GM23338 (cell line): Measurements from ENCODE around the gene SMIM35. TPM values are rescaled to one million over a fixed set of nuclear protein-coding genes. Genes with fewer than 3 reads are reported as not detected.

ENCODE experiments used
- ATAC-seq: fragments of 200-7000 bp; cut with Tn5 transposase; 3 replicates; pipeline ENCODE4 v1.9.1; 2020
- DNase-seq: peaks from one replicate; pipeline ENCODE4 v3.0.0-alpha.2; 2015; ENCODE audit warnings: low spot score
- H2AFZ ChIP-seq: fragments of 200-600 bp; sonication (generic); 2 replicates; pipeline ENCODE4 v1.8.0; 2016; ENCODE audit warnings: antibody characterized with exemption, mild to moderate bottlenecking, moderate library complexity
- H3F3A ChIP-seq: fragments of 200-600 bp; sonication (generic); replicated peaks from 2 replicates; pipeline ENCODE4 v1.8.0; 2017; ENCODE audit warnings: antibody characterized with exemption, mixed run types, low read depth
- H3K27ac ChIP-seq: fragments of 200-600 bp; sonication (generic); 2 replicates; pipeline ENCODE4 v1.6.1; 2016; ENCODE audit warnings: low read depth
- H3K27me3 ChIP-seq: fragments of 200-600 bp; sonication (generic); 2 replicates; pipeline ENCODE4 v1.8.0; 2016; ENCODE audit warnings: mild to moderate bottlenecking, mixed run types, moderate library complexity; ENCODE audit not compliant: insufficient read depth
- H3K36me3 ChIP-seq: fragments of 200-600 bp; sonication (generic); 2 replicates; pipeline ENCODE4 v1.8.0; 2016; ENCODE audit warnings: mild to moderate bottlenecking; ENCODE audit not compliant: insufficient read depth
- H3K4me1 ChIP-seq: fragments of 200-600 bp; sonication (generic); 2 replicates; pipeline ENCODE4 v1.8.0; 2016; ENCODE audit warnings: mild to moderate bottlenecking, moderate library complexity; ENCODE audit not compliant: insufficient read depth
- H3K4me2 ChIP-seq: fragments of 200-600 bp; sonication (generic); 2 replicates; pipeline ENCODE4 v1.7.1; 2017; ENCODE audit warnings: mixed run types
- H3K4me3 ChIP-seq: fragments of 200-600 bp; sonication (generic); 2 replicates; pipeline ENCODE4 v1.6.1; 2016; ENCODE audit warnings: mixed run types
- H3K79me2 ChIP-seq: fragments of 200-600 bp; sonication (generic); replicated peaks from 2 replicates; pipeline ENCODE4 v1.8.0; 2017; ENCODE audit warnings: mild to moderate bottlenecking; ENCODE audit not compliant: insufficient read depth
- H3K9me2 ChIP-seq: fragments of 200-600 bp; sonication (generic); 2 replicates; pipeline ENCODE4 v1.8.0; 2017; ENCODE audit not compliant: insufficient read depth
- H4K20me1 ChIP-seq: fragments of 200-600 bp; sonication (generic); replicated peaks from 2 replicates; pipeline ENCODE4 v1.8.0; 2017; ENCODE audit warnings: mild to moderate bottlenecking; ENCODE audit not compliant: insufficient read depth
- H3K27ac Mint-ChIP-seq: 2 replicates; pipeline ENCODE4 v1.8.0; 2020; ENCODE audit warnings: inconsistent platforms, mild to moderate bottlenecking, moderate library complexity, mixed read lengths
- H3K27me3 Mint-ChIP-seq: 3 replicates; pipeline ENCODE4 v1.8.0; 2022; ENCODE audit warnings: low read depth, mild to moderate bottlenecking, moderate library complexity, mixed read lengths, inconsistent platforms; ENCODE audit not compliant: insufficient read depth, poor library complexity
- H3K36me3 Mint-ChIP-seq: 3 replicates; pipeline ENCODE4 v1.8.0; 2021; ENCODE audit warnings: low read depth, mild to moderate bottlenecking, inconsistent platforms, moderate library complexity, mixed read lengths
- H3K4me1 Mint-ChIP-seq: 3 replicates; pipeline ENCODE4 v1.8.0; 2020; ENCODE audit warnings: mild to moderate bottlenecking, inconsistent platforms, mixed read lengths
- H3K4me3 Mint-ChIP-seq: 3 replicates; pipeline ENCODE4 v1.8.0; 2021; ENCODE audit warnings: moderate library complexity, mild to moderate bottlenecking, inconsistent platforms, mixed read lengths
- H3K9me3 Mint-ChIP-seq: 3 replicates; pipeline ENCODE4 v1.8.0; 2020; ENCODE audit warnings: moderate library complexity, mild to moderate bottlenecking, inconsistent platforms, mixed read lengths
- CREB1 ChIP-seq: fragments of 250-450 bp; sonication (Bioruptor Pico); IDR thresholded peaks from 2 replicates; pipeline ENCODE4 v1.5.0; 2020; ENCODE audit warnings: low read depth, mild to moderate bottlenecking, moderate library complexity
- EZH2 ChIP-seq: fragments of 200-600 bp; sonication (generic); IDR thresholded peaks from one replicate; pipeline ENCODE4 v1.8.0; 2017; ENCODE audit warnings: antibody characterized with exemption, mild to moderate bottlenecking, low read depth; ENCODE audit not compliant: unreplicated experiment
- EZH2phosphoT487 ChIP-seq: fragments of 200-600 bp; sonication (generic); IDR thresholded peaks from one replicate; pipeline ENCODE4 v1.8.1; 2018; ENCODE audit warnings: antibody characterized with exemption; ENCODE audit not compliant: unreplicated experiment
- JUNB ChIP-seq: IDR thresholded peaks from one replicate; pipeline ENCODE4 v1.6.1; 2016; ENCODE audit warnings: antibody characterized with exemption; ENCODE audit not compliant: unreplicated experiment
- NANOG ChIP-seq: IDR thresholded peaks from 2 replicates; pipeline ENCODE4 v1.6.1; 2016; ENCODE audit warnings: antibody characterized with exemption, borderline replicate concordance
- POLR2AphosphoS5 ChIP-seq: IDR thresholded peaks from 2 replicates; pipeline ENCODE4 v1.6.1; 2016; ENCODE audit warnings: antibody characterized with exemption, low read depth
- STAT1 ChIP-seq: IDR thresholded peaks from one replicate; pipeline ENCODE4 v1.6.1; 2016; ENCODE audit warnings: antibody characterized with exemption; ENCODE audit not compliant: unreplicated experiment
- ZNF114 ChIP-seq: fragments of 250-450 bp; sonication (Bioruptor Pico); IDR thresholded peaks from 2 replicates; pipeline ENCODE4 v1.5.0; 2020; ENCODE audit warnings: mild to moderate bottlenecking, moderate library complexity
- ZNF331 ChIP-seq: fragments of 250-450 bp; sonication (Bioruptor Pico); IDR thresholded peaks from 2 replicates; pipeline ENCODE4 v1.5.0; 2020; ENCODE audit warnings: low read depth, mild to moderate bottlenecking, moderate library complexity
- polyA plus RNA-seq: library from polyadenylated mRNA; unstranded; fragments of >200 nt; fragmentation: Nextera tagmentation; extraction: Ambion mirVana; gene quantifications from 2 replicates; pipeline ENCODE4 v1.2.1, GENCODE V29; 2016
- total RNA-seq: library from RNA; depleted of rRNA; stranded (reverse); fragments of >200 nt; shearing (Covaris generic); gene quantifications from 2 replicates; pipeline ENCODE4 v1.2.3, GENCODE V29; 2014
- TF ChIP-seq, protein P1 (sequence below): fragments of 250-450 bp; sonication (Bioruptor Pico); IDR thresholded peaks from 2 replicates; pipeline ENCODE4 v1.5.0; 2020; ENCODE audit warnings: mild to moderate bottlenecking, moderate library complexity
- TF ChIP-seq, protein P2 (sequence below): IDR thresholded peaks from 2 replicates; pipeline ENCODE4 v1.6.1; 2016; ENCODE audit warnings: antibody characterized with exemption
- TF ChIP-seq, protein P3 (sequence below): IDR thresholded peaks from one replicate; pipeline ENCODE4 v1.6.1; 2018; ENCODE audit warnings: antibody characterized with exemption; ENCODE audit not compliant: unreplicated experiment
- TF ChIP-seq, protein P4 (sequence below), 2 experiments: fragments of 200-600 bp in 1 of 2; sonication (generic) in 1 of 2; conservative IDR thresholded peaks; 2 replicates each; pipeline versions ENCODE4 v1.5.1 to v1.6.1; 2016 to 2017; ENCODE audit warnings: antibody characterized with exemption in 2 of 2, low read depth in 2 of 2, mild to moderate bottlenecking in 2 of 2, moderate library complexity in 1 of 2

The SMIM35 gene
- total and polyA plus RNA-seq, 2 experiments from 2014 or later = not detected

DNA sequence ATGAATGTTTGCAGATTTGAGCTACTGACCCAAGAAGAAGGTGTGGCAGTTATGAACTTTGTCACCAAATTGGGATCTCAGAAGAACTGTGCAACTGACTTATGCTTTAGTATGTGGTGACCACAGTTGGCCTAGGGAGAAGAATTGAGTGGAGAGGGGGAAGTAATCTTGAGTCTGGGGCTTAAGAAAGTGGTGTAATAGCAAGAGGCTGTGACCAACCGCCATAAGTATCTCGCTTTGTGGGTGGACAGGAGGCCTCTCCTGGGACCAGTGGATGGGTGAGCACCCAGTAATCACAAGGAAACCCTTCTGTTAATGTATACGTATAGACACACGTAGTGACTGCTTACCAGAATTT lies 113.3 kb downstream of the SMIM35 start:
- Histone ChIP-seq H3K27ac (no peak overlapping the region), H3K4me1 (no peaks in the 10 kb centered on the region), H3K9me2 (no peaks in the 10 kb centered on the region), H3K36me3 (no peaks in the 10 kb centered on the region), H4K20me1 (no peaks in the 10 kb centered on the region), H3K79me2 (no peaks in the 10 kb centered on the region), H3K4me3 (no peak overlapping the region), H2AFZ (no peak overlapping the region), H3K27me3 (no peaks in the 10 kb centered on the region), H3K4me2 (no peak overlapping the region), H3F3A (no peaks in the 10 kb centered on the region)
- Mint-ChIP-seq H3K4me1 (no peaks in the 10 kb centered on the region), H3K9me3 (no peaks in the 10 kb centered on the region), H3K27me3 (peaks cover 13% of the 10 kb centered on the region), H3K36me3 (no peaks in the 10 kb centered on the region), H3K27ac (no peak overlapping the region), H3K4me3 (no peak overlapping the region)
- TF ChIP-seq, protein P1, sequence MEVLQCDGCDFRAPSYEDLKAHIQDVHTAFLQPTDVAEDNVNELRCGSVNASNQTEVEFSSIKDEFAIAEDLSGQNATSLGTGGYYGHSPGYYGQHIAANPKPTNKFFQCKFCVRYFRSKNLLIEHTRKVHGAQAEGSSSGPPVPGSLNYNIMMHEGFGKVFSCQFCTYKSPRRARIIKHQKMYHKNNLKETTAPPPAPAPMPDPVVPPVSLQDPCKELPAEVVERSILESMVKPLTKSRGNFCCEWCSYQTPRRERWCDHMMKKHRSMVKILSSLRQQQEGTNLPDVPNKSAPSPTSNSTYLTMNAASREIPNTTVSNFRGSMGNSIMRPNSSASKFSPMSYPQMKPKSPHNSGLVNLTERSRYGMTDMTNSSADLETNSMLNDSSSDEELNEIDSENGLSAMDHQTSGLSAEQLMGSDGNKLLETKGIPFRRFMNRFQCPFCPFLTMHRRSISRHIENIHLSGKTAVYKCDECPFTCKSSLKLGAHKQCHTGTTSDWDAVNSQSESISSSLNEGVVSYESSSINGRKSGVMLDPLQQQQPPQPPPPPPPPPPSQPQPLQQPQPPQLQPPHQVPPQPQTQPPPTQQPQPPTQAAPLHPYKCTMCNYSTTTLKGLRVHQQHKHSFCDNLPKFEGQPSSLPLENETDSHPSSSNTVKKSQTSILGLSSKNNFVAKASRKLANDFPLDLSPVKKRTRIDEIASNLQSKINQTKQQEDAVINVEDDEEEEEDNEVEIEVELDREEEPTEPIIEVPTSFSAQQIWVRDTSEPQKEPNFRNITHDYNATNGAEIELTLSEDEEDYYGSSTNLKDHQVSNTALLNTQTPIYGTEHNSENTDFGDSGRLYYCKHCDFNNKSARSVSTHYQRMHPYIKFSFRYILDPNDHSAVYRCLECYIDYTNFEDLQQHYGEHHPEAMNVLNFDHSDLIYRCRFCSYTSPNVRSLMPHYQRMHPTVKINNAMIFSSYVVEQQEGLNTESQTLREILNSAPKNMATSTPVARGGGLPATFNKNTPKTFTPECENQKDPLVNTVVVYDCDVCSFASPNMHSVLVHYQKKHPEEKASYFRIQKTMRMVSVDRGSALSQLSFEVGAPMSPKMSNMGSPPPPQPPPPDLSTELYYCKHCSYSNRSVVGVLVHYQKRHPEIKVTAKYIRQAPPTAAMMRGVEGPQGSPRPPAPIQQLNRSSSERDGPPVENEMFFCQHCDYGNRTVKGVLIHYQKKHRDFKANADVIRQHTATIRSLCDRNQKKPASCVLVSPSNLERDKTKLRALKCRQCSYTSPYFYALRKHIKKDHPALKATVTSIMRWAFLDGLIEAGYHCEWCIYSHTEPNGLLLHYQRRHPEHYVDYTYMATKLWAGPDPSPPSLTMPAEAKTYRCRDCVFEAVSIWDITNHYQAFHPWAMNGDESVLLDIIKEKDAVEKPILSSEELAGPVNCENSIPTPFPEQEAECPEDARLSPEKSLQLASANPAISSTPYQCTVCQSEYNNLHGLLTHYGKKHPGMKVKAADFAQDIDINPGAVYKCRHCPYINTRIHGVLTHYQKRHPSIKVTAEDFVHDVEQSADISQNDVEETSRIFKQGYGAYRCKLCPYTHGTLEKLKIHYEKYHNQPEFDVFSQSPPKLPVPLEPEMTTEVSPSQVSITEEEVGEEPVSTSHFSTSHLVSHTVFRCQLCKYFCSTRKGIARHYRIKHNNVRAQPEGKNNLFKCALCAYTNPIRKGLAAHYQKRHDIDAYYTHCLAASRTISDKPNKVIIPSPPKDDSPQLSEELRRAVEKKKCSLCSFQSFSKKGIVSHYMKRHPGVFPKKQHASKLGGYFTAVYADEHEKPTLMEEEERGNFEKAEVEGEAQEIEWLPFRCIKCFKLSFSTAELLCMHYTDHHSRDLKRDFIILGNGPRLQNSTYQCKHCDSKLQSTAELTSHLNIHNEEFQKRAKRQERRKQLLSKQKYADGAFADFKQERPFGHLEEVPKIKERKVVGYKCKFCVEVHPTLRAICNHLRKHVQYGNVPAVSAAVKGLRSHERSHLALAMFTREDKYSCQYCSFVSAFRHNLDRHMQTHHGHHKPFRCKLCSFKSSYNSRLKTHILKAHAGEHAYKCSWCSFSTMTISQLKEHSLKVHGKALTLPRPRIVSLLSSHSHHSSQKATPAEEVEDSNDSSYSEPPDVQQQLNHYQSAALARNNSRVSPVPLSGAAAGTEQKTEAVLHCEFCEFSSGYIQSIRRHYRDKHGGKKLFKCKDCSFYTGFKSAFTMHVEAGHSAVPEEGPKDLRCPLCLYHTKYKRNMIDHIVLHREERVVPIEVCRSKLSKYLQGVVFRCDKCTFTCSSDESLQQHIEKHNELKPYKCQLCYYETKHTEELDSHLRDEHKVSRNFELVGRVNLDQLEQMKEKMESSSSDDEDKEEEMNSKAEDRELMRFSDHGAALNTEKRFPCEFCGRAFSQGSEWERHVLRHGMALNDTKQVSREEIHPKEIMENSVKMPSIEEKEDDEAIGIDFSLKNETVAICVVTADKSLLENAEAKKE (CRISPR knock-in tag) = no peak
- no peak for TF ChIP-seq JUNB
- TF ChIP-seq EZH2 = no peak
- TF ChIP-seq STAT1 = no peak
- TF ChIP-seq ZNF331 (CRISPR knock-in tag) = no peak
- TF ChIP-seq CREB1 (CRISPR knock-in tag) = no peak
- no peak for TF ChIP-seq EZH2phosphoT487
- TF ChIP-seq, protein P2, sequence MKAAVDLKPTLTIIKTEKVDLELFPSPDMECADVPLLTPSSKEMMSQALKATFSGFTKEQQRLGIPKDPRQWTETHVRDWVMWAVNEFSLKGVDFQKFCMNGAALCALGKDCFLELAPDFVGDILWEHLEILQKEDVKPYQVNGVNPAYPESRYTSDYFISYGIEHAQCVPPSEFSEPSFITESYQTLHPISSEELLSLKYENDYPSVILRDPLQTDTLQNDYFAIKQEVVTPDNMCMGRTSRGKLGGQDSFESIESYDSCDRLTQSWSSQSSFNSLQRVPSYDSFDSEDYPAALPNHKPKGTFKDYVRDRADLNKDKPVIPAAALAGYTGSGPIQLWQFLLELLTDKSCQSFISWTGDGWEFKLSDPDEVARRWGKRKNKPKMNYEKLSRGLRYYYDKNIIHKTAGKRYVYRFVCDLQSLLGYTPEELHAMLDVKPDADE = no peak
- TF ChIP-seq, protein P3, sequence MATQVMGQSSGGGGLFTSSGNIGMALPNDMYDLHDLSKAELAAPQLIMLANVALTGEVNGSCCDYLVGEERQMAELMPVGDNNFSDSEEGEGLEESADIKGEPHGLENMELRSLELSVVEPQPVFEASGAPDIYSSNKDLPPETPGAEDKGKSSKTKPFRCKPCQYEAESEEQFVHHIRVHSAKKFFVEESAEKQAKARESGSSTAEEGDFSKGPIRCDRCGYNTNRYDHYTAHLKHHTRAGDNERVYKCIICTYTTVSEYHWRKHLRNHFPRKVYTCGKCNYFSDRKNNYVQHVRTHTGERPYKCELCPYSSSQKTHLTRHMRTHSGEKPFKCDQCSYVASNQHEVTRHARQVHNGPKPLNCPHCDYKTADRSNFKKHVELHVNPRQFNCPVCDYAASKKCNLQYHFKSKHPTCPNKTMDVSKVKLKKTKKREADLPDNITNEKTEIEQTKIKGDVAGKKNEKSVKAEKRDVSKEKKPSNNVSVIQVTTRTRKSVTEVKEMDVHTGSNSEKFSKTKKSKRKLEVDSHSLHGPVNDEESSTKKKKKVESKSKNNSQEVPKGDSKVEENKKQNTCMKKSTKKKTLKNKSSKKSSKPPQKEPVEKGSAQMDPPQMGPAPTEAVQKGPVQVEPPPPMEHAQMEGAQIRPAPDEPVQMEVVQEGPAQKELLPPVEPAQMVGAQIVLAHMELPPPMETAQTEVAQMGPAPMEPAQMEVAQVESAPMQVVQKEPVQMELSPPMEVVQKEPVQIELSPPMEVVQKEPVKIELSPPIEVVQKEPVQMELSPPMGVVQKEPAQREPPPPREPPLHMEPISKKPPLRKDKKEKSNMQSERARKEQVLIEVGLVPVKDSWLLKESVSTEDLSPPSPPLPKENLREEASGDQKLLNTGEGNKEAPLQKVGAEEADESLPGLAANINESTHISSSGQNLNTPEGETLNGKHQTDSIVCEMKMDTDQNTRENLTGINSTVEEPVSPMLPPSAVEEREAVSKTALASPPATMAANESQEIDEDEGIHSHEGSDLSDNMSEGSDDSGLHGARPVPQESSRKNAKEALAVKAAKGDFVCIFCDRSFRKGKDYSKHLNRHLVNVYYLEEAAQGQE = no peak
- no peak for TF ChIP-seq POLR2AphosphoS5
- TF ChIP-seq, protein P4, sequence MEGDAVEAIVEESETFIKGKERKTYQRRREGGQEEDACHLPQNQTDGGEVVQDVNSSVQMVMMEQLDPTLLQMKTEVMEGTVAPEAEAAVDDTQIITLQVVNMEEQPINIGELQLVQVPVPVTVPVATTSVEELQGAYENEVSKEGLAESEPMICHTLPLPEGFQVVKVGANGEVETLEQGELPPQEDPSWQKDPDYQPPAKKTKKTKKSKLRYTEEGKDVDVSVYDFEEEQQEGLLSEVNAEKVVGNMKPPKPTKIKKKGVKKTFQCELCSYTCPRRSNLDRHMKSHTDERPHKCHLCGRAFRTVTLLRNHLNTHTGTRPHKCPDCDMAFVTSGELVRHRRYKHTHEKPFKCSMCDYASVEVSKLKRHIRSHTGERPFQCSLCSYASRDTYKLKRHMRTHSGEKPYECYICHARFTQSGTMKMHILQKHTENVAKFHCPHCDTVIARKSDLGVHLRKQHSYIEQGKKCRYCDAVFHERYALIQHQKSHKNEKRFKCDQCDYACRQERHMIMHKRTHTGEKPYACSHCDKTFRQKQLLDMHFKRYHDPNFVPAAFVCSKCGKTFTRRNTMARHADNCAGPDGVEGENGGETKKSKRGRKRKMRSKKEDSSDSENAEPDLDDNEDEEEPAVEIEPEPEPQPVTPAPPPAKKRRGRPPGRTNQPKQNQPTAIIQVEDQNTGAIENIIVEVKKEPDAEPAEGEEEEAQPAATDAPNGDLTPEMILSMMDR (conservative IDR thresholded peaks at IDR 0.05; ENCODE audit: low read depth in 2 of 2) = no peak
- no peak for TF ChIP-seq ZNF114
- TF ChIP-seq NANOG = no peak
- DNase-seq (no peak), ATAC-seq (no peak)
